Tibial nerve (tissue), 4 donors: ENCODE measurements around the gene SZRD1. TPM values are rescaled to one million over a fixed set of nuclear protein-coding genes. Genes with fewer than 3 reads are reported as not detected.

ENCODE experiments used
- DNase-seq, 2 donors: peaks; one replicate each; pipeline ENCODE4 v3.0.0-alpha.2; 2019; ENCODE audit warnings: low spot score in 2 of 2
- H3K27ac ChIP-seq, 4 donors: fragments of 200-600 bp; sonication (generic) in 3 of 4; one replicate each; pipeline ENCODE4 v1.5.1; 2017 to 2019; ENCODE audit warnings: mild to moderate bottlenecking in 1 of 4
- H3K27me3 ChIP-seq, 2 donors: fragments of 200-600 bp; sonication (generic) in 1 of 2; one replicate each; pipeline versions ENCODE4 v1.5.1 to v1.6.0; 2017 to 2019
- H3K36me3 ChIP-seq, 3 donors: fragments of 200-600 bp; sonication (generic); one replicate each; pipeline ENCODE4 v1.5.1; 2018 to 2019
- H3K4me1 ChIP-seq, 4 donors: fragments of 200-600 bp; sonication (generic) in 3 of 4; one replicate each; pipeline ENCODE4 v1.5.1; 2017 to 2019
- H3K4me3 ChIP-seq, 4 donors: fragments of 200-600 bp; sonication (generic) in 3 of 4; one replicate each; pipeline ENCODE4 v1.5.1; 2017 to 2019; ENCODE audit warnings: mild to moderate bottlenecking in 1 of 4, moderate library complexity in 1 of 4
- H3K9me3 ChIP-seq, 4 donors: fragments of 200-600 bp; sonication (generic) in 3 of 4; one replicate each; pipeline ENCODE4 v1.5.1; 2017 to 2019
- EP300 ChIP-seq, 2 donors: sonication (generic); formaldehyde crosslinking; IDR thresholded peaks; one replicate each; pipeline ENCODE4 v1.6.1; 2017; ENCODE audit warnings: antibody characterized with exemption in 2 of 2, mild to moderate bottlenecking in 1 of 2
- POLR2A ChIP-seq, 2 donors: fragments of 450-650 bp; IDR thresholded peaks; one replicate each; pipeline ENCODE4 v1.6.1; 2017; ENCODE audit warnings: antibody characterized with exemption in 2 of 2, mild to moderate bottlenecking in 2 of 2, moderate library complexity in 2 of 2
- WGBS, 2 donors: methylation state at CpG; one replicate each; pipeline ENCODE4 v1.1.5; 2018; 5-methylcytosine and 5-hydroxymethylcytosine counted together
- total RNA-seq, 4 donors: library from RNA; depleted of rRNA; stranded (reverse); fragments of >200 nt; gene quantifications; one replicate each; pipeline ENCODE4 v1.1.0, GENCODE V29; 2016
- TF ChIP-seq, protein P1 (sequence below), 5 experiments: fragments of 200-600 bp in 3 of 5; fragments of 450-650 bp in 2 of 5; sonication (generic) in 3 of 5; IDR thresholded peaks; one replicate each; pipeline ENCODE4 v1.5.1; 2016 to 2019; ENCODE audit warnings: antibody characterized with exemption in 5 of 5, mild to moderate bottlenecking in 3 of 5, moderate library complexity in 2 of 5

SZRD1 gene
- total RNA-seq, 4 donors from 2014 or later: 51.1 to 69.0 (median 59.6) TPM

DNA sequence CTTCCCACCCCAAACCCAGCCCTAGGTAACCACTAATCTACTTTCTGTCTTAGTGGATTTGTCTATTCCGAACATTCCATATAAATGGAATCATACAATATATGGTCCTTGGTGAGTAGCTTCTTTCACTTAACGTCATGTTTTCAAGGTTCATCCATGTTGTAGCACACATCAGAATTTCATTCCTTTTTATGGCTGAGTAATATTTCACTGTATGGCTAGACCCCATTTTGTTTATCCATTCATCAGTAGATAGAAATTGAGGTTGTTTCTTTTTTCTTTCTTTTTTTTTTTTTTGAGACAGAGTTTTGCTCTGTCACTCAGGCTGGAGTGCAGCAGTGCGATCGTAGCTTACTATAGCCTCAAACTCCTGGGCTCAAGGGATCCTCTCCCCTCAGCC is 67.0 kb downstream of the SZRD1 start:
- no peaks in the 10 kb centered on the region for H3K4me1 ChIP-seq
- DNase-seq: no peak
- no peak overlapping the region for H3K4me3 ChIP-seq
- no peak overlapping the region for H3K27ac ChIP-seq
- no peaks in the 10 kb centered on the region for H3K27me3 ChIP-seq
- no peaks in the 10 kb centered on the region for H3K9me3 ChIP-seq
- no peaks in the 10 kb centered on the region for H3K36me3 ChIP-seq
- TF ChIP-seq POLR2A (IDR thresholded peaks at IDR 0.05): no peak
- TF ChIP-seq, protein P1, sequence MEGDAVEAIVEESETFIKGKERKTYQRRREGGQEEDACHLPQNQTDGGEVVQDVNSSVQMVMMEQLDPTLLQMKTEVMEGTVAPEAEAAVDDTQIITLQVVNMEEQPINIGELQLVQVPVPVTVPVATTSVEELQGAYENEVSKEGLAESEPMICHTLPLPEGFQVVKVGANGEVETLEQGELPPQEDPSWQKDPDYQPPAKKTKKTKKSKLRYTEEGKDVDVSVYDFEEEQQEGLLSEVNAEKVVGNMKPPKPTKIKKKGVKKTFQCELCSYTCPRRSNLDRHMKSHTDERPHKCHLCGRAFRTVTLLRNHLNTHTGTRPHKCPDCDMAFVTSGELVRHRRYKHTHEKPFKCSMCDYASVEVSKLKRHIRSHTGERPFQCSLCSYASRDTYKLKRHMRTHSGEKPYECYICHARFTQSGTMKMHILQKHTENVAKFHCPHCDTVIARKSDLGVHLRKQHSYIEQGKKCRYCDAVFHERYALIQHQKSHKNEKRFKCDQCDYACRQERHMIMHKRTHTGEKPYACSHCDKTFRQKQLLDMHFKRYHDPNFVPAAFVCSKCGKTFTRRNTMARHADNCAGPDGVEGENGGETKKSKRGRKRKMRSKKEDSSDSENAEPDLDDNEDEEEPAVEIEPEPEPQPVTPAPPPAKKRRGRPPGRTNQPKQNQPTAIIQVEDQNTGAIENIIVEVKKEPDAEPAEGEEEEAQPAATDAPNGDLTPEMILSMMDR (IDR thresholded peaks at IDR 0.05): no peak
- no peak for TF ChIP-seq EP300 (IDR thresholded peaks at IDR 0.05)
- 93 to 98% methylated on average over 4 of the region's 4 CpGs for WGBS, 2 donors

DNA sequence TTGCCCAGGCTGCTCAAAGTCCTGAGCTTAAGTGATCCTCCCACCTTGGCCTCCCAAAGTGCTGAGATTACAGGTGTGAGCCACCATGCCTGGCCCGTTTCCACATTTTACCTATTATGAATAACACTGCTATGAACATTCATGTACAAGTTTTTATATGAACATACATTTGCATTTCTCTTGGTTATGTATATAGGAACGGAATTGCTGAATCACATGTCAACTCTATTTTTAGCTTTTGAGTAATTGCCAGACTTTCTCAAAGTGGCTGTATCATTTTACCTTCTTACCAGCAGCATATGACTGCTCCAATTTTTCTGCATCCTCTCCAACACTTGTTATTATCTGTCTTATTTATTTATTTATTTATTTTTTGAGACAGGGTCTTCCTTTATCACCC is 67.5 kb downstream of the SZRD1 start:
- no peaks in the 10 kb centered on the region for H3K27me3 ChIP-seq
- H3K9me3 ChIP-seq: no peaks in the 10 kb centered on the region
- WGBS, 2 donors: 58 to 67% methylated on average over 2 of the region's 2 CpGs
- DNase-seq: no peak
- H3K36me3 ChIP-seq: no peaks in the 10 kb centered on the region
- no peak overlapping the region for H3K4me3 ChIP-seq
- H3K4me1 ChIP-seq: no peaks in the 10 kb centered on the region
- H3K27ac ChIP-seq: no peak overlapping the region
- TF ChIP-seq EP300 (IDR thresholded peaks at IDR 0.05) (no peak), POLR2A (IDR thresholded peaks at IDR 0.05) (no peak)
- TF ChIP-seq, protein P1 (IDR thresholded peaks at IDR 0.05): no peak

DNA sequence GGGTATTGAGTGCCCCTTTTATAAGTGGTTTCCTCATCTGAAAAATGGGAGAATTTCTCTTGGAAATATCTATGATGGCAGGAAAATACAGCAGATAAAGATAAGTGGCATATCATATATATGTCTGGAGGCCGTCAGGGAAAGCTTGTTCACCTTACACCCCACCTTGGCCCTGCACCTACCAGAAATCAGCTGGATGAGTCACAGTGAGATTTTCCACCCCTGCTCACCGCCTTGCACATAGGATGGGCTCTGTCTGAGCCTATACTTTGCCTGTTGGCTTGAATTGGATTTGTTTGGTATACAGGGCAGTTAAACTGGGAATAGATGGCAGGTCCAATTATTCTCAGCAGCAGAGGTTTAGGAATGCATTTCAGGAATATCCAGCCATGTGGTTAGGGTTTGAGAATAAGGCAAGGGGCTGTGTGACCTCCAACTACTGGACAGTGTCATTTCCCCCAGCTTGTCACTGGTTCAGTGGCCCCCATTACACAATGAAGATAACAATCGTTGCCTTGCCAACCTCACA is 70.0 kb downstream of the SZRD1 start, which contains the start of gene SPATA21:
TSS of gene SPATA21 (minus strand) at position 479 of the 529 bp plus-strand sequence. CDS start 6,053 bp downstream, outside the sequence.
- Histone ChIP-seq H3K27me3 (no peaks in the 10 kb centered on the region), H3K9me3 (no peaks in the 10 kb centered on the region), H3K36me3 (no peaks in the 10 kb centered on the region), H3K27ac (no peak within 1 kb of the TSS), H3K4me3 (no peak within 1 kb of the TSS), H3K4me1 (peaks cover 0 to 15% (median 10%) of the 10 kb centered on the region in 4 donors)
- DNase-seq: no peak
- WGBS, 2 donors: 65 to 73% methylated on average over 3 of the region's 3 CpGs
- TF ChIP-seq POLR2A (IDR thresholded peaks at IDR 0.05) (no peak), EP300 (IDR thresholded peaks at IDR 0.05) (no peak)
- TF ChIP-seq, protein P1 (IDR thresholded peaks at IDR 0.05): no peak

DNA sequence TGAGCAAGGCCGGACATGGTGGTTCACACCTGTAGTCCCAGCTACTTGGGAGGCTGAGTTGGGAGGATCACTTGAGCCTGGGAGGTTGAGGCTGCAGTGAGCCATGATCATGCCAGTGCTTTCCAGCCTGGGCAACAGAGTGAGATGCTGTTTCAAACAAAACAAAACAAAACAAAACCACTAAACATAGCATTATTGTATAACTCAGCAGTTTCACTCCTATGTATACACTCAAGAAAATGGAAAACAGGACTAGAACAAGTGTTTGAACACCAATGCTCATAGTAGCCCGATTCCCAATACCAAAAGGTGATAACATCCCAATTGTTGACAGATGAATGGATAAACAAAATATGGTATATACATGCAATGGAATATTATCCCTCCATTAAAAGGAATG is 71.5 kb downstream of the SZRD1 start:
- Histone ChIP-seq H3K27ac (no peak overlapping the region), H3K36me3 (peaks cover 0 to 3% (median 0%) of the 10 kb centered on the region in 3 donors), H3K4me3 (no peak overlapping the region), H3K27me3 (no peaks in the 10 kb centered on the region), H3K9me3 (no peaks in the 10 kb centered on the region), H3K4me1 (peaks cover 0 to 30% (median 23%) of the 10 kb centered on the region in 4 donors)
- 91 to 97% methylated on average over 2 of the region's 2 CpGs for WGBS, 2 donors
- DNase-seq: no peak
- no peak for TF ChIP-seq POLR2A (IDR thresholded peaks at IDR 0.05)
- TF ChIP-seq, protein P1 (IDR thresholded peaks at IDR 0.05): no peak
- no peak for TF ChIP-seq EP300 (IDR thresholded peaks at IDR 0.05)

DNA sequence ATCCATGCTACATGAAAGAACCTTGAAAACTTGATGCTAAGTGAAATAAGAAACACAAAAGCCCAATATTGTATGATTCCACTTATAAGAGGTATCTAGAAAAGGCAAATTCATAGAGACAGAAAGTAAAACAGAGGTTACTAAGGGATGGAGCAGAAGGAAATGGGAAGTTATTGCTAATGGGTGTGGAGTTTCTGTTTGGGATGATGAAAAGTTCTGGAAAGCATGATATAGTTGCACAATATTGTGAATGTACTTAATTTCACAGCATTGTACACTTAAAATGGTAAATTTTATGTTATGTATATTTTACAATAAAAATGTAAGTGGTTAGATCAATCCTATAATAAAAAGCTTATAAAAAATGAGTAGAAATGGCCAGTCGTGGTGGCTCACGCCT is 71.9 kb downstream of the SZRD1 start:
- TF ChIP-seq, protein P1 (IDR thresholded peaks at IDR 0.05): no peak
- no peak for TF ChIP-seq POLR2A (IDR thresholded peaks at IDR 0.05)
- no peak for TF ChIP-seq EP300 (IDR thresholded peaks at IDR 0.05)
- Histone ChIP-seq H3K9me3 (no peaks in the 10 kb centered on the region), H3K36me3 (peaks cover 0 to 7% (median 0%) of the 10 kb centered on the region in 3 donors), H3K27ac (no peak overlapping the region), H3K4me1 (peaks cover 0 to 35% (median 27%) of the 10 kb centered on the region in 4 donors), H3K27me3 (no peaks in the 10 kb centered on the region), H3K4me3 (no peak overlapping the region)
- WGBS, 2 donors: 75 to 78% methylated on average over 2 of the region's 2 CpGs
- no peak for DNase-seq
